ENCODE results near the gene SERF1B. TPM values are rescaled to one million over a fixed set of nuclear protein-coding genes. Genes with fewer than 3 reads are reported as not detected.
"Not testable (repeated sequence)": the region's sequence is repeated elsewhere in the genome, so short reads cannot be mapped to it uniquely, and the experiment has no call there.

The SERF1B gene
- total RNA-seq: 10 to 100 TPM; 20.2 to 33.1 (median 24.1) TPM

DNA sequence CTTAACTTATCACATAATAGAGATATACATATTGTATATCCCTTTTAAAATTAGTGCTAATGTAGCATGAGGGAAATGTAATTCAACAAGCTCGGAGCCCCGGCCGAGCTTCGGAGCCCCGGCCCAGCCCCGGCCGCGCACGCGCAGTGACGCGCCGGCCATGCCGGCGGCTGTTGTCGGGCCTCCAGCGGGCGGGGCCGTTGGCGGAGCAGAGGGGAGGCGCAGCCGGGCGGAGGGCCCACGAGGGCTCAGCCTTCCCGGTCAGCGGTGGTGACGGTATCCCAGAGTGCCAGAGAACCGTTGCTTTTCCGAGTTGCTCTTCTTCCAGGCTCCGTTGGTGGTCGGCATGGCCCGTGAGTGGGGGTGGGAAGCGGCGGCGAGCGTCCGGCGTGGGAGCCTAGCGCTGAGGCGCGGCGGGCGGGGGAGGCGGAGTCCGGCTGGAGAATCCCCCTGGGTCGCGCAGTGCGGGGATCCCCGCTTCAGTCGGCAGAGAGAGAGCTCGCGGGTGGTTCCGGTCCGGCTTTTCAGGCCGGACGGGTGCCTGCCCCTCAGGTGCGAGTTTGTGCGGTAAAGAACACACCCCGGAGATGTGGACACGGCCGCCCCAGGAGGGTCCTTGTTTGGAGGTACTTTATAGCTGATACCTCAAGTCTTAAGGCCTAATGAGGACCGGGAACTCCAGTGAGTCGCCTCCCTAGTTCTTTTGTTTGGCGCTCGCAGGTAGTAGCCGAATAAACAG, at the start of gene SERF1B:
SERF1B (plus strand) TSS at position 146 of the 739 bp plus-strand sequence; CDS start at position 347, 201 bp downstream.
- TF ChIP-seq, protein P1, sequence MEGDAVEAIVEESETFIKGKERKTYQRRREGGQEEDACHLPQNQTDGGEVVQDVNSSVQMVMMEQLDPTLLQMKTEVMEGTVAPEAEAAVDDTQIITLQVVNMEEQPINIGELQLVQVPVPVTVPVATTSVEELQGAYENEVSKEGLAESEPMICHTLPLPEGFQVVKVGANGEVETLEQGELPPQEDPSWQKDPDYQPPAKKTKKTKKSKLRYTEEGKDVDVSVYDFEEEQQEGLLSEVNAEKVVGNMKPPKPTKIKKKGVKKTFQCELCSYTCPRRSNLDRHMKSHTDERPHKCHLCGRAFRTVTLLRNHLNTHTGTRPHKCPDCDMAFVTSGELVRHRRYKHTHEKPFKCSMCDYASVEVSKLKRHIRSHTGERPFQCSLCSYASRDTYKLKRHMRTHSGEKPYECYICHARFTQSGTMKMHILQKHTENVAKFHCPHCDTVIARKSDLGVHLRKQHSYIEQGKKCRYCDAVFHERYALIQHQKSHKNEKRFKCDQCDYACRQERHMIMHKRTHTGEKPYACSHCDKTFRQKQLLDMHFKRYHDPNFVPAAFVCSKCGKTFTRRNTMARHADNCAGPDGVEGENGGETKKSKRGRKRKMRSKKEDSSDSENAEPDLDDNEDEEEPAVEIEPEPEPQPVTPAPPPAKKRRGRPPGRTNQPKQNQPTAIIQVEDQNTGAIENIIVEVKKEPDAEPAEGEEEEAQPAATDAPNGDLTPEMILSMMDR (IDR thresholded peaks at IDR 0.05; ENCODE audit: low read depth): not testable (repeated sequence)

Small RNAs within 50 kb of the gene (small RNA-seq; reads per million reads assigned to genes)
- gene CDH12P2: not detected

Other genes with a start within 250 kb of the SERF1B start
- gene SMN2, start 24.4 kb downstream of the SERF1B start, total RNA-seq: 10 to 100 TPM; 21.4 to 44.0 (median 32.6) TPM

All from subcutaneous adipose tissue (tissue), 4 donors.